OCI-M1 (cell line): ENCODE measurements around the gene TRIM56.
"Not testable (repeated sequence)": the region's sequence is repeated elsewhere in the genome, so short reads cannot be mapped to it uniquely, and the experiment has no call there.

ENCODE experiments used
- DNase-seq: peaks from one replicate; lab custom pipeline; 2025; lab: John Stamatoyannopoulos, UW

The TRIM56 gene

GRCh38 chr7:101085162-101085964 is at the start of gene TRIM56:
Gene TRIM56 (plus strand): TSS chr7:101085481. CDS start chr7:101087313, 1,832 bp downstream.
- peak; percentile 98 for DNase-seq

GRCh38 chr7:101035941-101036340 is 49.3 kb upstream of the TRIM56 start:
- DNase-seq = no peak

- not testable (repeated sequence) for DNase-seq
Measured at GRCh38 chr7:101041283-101041682, 44.0 kb upstream of the TRIM56 start.

- DNase-seq = peak; percentile 85
Measured at GRCh38 chr7:101058355-101058754, 26.9 kb upstream of the TRIM56 start.

GRCh38 chr7:101059620-101059942 is 25.7 kb upstream of the TRIM56 start:
- no peak for DNase-seq

- DNase-seq = no peak
Measured at GRCh38 chr7:101060992-101061391, 24.3 kb upstream of the TRIM56 start.

GRCh38 chr7:101064176-101064550 is 21.1 kb upstream of the TRIM56 start:
- not testable (repeated sequence) for DNase-seq

GRCh38 chr7:101065162-101065561 is 20.1 kb upstream of the TRIM56 start:
- not testable (repeated sequence) for DNase-seq

- DNase-seq = no peak
Measured at GRCh38 chr7:101066141-101066832, 19.0 kb upstream of the TRIM56 start.

- no peak for DNase-seq
Measured at GRCh38 chr7:101066833-101067177, 18.5 kb upstream of the TRIM56 start.

GRCh38 chr7:101068401-101068800 is 16.9 kb upstream of the TRIM56 start:
- no peak for DNase-seq

- not testable (repeated sequence) for DNase-seq
Measured at GRCh38 chr7:101071362-101072104, 13.7 kb upstream of the TRIM56 start.

GRCh38 chr7:101075646-101076045 is 9.6 kb upstream of the TRIM56 start:
- DNase-seq = no peak

- not testable (repeated sequence) for DNase-seq
Measured at GRCh38 chr7:101076183-101076582, 9.1 kb upstream of the TRIM56 start.

GRCh38 chr7:101077303-101078086 is 7.8 kb upstream of the TRIM56 start:
- DNase-seq = peak; percentile 95

GRCh38 chr7:101081432-101081831 is 3.8 kb upstream of the TRIM56 start:
- no peak for DNase-seq

- no peak for DNase-seq
Measured at GRCh38 chr7:101084865-101085161, 468 bp upstream of the TRIM56 start.

GRCh38 chr7:101087334-101088068 is 2.2 kb downstream of the TRIM56 start:
- no peak for DNase-seq

- DNase-seq = no peak
Measured at GRCh38 chr7:101088069-101088425, 2.8 kb downstream of the TRIM56 start.

- no peak for DNase-seq
Measured at GRCh38 chr7:101088858-101089529, 3.7 kb downstream of the TRIM56 start.

GRCh38 chr7:101089876-101090275 is 4.6 kb downstream of the TRIM56 start:
- DNase-seq = no peak
